Stimulated activated CD4-positive, alpha-beta T cell treated with anti-CD3 and anti-CD28 coated beads, Interleukin-4, amount 100 ng/mL, for 1 hour (primary cell): ENCODE measurements around the gene OR6V1.
"Not testable (repeated sequence)": the region's sequence is repeated elsewhere in the genome, so short reads cannot be mapped to it uniquely, and the experiment has no call there.

ENCODE experiments used
- DNase-seq: peaks from one replicate; pipeline ENCODE4 v3.0.0-alpha.2; 2020

Gene OR6V1

DNA sequence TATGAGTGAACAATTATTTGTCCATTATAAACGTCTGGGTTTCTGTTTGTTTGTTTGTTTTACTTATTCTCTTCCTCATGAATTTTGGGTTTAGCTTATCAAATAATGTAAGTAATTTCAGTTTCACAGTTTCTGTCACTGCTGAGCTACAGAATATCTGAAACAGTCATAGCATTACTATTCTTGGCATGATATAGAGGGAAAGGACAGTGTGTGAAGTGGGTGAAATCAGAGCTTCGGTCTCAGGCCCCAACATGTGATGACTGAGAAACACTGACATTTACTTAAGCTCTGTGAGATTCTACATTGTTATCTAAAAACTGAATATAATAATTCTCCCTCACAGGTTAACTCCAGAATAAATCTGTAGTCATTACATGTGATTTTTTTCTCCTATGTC is 8.8 kb upstream of the OR6V1 start:
- DNase-seq = no peak

DNA sequence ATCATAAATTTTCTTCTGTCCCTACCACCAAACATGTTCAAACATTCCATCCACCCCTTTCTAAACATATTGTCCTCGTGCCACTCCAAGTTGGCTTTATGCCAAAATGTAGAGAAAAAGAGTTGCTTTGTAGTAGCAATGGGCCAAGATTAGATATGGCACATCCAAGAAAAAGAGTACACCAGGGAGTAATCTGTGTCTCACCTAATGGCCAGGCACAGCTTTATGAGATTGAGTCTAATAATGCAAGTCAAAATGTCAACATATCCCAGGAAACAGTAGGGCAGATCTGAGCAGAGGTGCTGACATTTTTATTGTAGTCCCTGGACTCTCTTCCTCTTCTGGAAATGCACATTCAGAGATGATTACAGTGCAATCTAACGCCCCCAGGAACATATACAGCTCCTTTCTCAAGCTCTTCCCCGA is 5.7 kb upstream of the OR6V1 start:
- DNase-seq = no peak

DNA sequence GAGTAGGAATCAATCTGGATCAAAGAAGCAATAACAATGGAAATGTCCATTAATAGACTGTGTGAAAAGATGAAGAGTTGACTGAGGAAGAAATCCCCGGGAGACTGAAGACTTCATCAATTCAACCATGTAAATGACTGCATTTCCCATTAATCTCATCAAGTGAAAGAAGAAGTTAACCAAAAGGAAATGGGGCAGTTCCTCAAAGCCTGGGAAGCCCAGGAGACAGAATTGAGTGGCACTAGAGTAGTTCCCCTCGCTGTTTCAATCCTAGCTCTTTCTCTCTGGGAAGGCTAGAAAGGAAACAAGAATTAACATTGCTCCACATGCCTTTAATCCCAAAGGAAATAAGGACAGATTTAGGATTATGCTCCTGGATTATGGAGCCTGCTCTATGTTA is 4.8 kb upstream of the OR6V1 start:
- no peak for DNase-seq

DNA sequence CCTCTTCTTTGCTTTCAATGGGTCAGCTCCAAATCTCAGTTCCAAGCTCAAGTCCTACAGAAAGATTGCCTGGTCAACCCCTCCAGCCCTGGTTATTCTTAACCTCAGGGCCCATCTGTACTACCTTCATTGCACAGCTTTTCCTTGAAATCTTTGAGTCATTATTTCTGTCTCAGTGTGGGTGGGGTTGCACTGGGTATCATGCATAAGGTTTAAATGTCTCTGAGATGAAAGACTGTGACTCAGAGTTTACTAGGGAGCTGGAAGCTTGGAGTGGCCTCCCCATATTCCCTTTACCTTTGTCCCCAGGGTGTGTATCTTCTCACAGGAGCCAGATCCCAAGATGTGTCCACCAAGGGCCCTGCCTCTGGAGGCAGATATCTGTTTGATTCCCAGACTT is 3.3 kb upstream of the OR6V1 start:
- DNase-seq = no peak

DNA sequence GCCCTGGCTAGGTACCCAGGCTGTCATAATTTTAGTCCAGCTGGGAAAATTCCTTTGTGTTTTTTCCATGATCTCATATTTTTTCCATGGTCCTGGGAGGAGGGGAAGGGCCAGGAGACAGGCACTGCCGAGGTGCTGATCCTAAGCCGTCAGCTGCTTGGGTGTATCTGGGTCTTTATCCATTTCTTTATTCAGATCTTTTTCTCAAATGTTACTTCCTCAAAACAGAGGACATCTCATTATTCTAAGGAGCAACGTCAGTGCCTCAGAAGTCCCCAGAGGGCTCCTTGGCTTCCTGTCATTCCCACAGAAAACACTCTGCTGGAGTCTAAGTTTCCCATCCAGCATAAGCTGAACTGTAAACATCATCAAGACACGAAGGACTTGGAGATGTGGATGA is 2.8 kb upstream of the OR6V1 start:
- DNase-seq = no peak

DNA sequence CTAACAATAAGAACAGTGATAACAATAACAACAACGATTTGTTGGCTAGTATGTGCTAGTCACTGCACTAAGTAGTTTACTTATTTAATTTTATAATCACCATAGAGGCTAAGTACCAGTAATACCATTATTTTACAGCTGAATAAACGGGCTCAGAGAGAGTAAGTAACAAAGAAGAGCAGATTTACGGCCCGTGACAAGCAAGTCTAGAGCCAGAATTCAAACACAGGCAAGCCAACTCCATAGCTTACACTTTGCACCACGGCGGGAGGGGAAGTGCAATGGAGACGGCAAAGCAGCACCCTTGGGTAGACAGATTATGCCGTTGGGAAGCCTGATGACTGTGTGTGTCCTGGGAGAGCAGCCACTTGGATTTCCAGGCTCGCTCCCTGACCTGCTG is 1.2 kb upstream of the OR6V1 start:
- no peak for DNase-seq

DNA sequence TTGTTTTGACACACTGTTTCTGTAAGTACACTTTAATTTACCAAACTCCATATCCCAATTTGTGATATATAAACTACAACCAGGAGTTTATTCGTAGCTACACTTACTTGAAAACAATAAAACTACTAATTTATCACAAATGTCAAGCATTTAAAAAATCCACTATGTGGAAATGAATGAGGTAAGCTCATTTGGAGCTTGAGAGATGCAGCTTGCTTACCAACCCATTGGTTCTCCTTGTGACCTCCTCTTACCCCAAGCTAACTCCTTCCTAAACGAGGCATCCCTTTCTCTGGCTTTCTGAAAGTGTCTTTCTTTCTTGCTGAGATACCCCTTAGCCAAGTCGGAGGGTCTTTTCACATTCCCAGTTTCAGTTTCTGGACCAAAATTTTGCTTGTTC is 2.5 kb downstream of the OR6V1 start:
- no peak for DNase-seq

DNA sequence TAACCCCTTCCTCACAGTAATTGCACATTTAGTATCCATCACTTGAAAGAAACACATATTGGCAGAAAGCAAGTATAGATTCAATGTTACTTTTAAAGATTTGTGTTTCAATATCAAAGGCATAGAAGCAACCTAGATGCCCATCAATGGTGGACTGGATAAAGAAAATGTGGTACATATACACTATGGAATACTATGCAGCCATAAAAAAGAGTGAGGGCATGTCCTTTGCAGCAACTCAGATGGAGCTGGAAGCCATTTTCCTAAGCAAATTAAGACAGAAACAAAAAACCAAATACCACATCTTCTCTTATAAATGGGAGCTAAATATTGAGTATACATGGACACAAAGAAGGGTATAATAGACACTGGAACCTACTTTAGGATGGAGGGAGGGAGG is 3.6 kb downstream of the OR6V1 start:
- no peak for DNase-seq

DNA sequence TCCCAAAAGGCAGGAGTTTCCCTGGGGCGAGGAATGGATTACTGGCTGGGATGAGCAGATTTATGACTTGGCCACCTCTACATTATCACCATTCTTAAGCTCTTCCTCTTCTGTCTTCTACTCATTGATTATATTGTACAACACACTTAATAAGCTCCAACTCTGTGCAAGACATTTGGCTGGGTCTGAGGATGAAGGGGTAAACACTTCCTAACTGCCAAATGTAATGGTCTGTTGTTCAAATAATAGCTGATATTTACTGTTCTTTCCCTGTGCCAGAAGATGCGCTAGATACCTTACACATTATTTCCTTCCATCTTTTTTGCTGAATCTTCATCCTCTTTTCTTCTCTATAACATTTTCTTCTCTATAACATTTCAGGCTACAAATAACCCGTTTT is 11.6 kb downstream of the OR6V1 start:
- no peak for DNase-seq

DNA sequence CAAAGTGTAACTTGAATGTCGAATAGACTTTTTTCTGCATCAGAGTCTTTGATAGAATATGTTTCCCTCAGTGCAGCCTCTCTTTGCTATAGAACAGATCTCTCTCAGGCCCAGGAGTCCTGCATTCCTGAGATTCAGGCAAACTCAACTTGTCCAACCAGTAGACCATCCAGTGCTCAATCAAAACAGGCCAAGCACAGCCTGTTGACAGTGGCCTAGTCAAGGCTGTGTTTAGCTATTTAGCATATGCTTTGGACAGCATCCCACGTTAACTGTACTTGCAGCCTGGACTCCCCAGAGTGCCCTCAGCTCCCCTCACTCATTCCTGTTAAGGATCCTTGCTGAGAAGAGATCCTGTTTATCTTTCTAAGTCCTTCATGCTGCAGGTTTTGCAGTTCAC is 16.3 kb downstream of the OR6V1 start:
- no peak for DNase-seq

DNA sequence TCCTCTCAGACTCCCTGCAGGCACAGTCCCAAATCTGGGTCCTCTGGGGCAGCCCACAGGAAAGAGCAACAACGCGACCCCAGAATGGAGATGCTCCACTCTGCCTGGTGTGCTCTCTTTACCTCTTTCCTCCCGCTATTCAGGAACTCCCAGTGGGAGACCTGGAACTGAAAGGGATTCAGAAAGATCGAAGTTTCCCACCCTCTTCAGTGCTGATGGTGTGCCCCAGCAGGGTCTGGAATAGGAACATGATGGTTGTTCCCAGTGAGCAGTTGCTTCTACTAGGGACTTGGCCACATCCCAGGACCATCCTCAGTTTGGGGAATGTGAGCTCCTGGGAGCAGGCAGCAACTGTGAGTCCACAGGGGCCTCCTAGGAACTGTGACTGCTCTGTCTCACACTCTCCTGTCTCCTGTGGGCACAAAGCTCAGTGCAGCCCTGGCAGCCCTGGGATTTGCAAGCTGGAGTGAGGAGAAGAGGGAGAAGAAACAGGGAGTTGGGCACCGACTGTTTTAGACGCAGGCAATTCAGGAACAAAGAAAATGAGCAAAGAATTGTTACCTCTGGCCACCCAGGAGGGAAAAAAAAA is 17.9 kb downstream of the OR6V1 start:
- no peak for DNase-seq

DNA sequence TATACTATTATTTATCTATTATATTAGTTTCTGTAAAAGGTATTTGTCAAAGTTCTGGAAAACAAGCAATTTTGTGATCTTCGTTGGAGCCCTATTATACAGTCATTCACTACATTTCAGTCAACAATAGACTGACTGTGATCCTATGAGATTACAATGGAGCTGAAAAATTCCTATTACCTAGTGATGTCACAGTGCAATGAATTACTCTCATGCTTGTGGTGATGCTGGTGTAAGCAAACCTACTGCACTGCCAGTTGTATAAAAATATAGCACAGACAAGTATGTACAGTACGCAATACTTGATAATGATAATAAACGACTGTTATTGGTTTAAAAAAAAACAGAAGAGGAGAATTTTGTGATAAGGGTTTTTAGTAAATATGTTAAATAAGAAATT is 21.4 kb downstream of the OR6V1 start:
- no peak for DNase-seq

DNA sequence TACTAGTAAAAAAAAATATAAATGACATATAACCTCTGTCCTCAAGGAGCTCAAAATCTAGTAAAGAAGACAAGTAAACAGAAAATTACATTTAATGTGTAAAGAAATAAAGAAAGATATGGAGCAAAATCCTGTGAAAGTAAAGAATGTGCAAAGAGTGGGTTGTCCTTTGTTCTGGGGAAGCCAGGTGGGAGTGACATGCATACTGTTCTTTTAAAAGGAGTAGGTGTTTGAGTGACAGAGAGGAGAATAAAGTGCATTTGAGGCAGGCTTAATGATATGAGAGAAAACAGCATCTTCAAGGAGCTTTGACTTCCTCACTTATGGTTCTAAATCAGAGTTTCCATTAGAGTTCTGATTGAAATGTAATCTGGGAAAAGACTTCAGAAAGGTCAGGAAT is 22.0 kb downstream of the OR6V1 start:
- no peak for DNase-seq

DNA sequence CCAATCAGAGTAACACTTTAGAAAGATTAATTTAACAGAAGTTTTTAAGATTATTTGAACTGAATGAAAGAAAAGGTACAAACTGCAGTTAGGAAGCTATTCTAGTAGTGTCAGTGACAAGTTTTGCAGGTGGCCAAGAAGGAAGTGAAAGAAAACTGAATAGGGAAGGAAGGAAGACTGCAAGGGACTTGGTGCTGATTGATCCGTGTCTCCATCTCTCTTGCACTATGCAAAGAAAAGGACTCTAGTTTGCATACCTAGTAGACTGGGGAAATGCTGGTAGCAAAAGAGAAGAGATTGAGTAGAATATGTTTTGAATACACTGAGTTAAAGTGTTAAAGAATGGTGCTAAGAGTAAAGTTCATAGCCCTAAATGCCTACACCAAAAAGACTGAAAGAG is 33.0 kb downstream of the OR6V1 start:
- DNase-seq = no peak

DNA sequence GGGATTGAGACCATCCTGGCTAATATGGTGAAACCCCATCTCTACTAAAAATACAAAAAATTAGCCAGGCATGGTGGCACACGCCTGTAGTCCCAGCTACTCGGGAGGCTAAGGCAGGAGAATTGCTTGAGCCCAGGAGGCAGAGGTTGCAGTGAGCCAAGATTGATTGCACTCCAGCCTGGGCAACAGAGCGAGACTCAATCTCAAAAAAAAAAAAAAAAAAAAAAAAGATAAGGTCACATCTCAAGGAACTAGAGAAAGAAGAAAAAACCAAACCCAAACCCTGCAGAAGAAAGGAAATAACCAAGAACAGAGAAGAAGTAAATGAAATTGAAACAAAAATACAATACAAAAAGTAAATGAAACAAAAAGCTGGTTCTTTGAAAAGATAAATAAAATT is 33.5 kb downstream of the OR6V1 start:
- not testable (repeated sequence) for DNase-seq

DNA sequence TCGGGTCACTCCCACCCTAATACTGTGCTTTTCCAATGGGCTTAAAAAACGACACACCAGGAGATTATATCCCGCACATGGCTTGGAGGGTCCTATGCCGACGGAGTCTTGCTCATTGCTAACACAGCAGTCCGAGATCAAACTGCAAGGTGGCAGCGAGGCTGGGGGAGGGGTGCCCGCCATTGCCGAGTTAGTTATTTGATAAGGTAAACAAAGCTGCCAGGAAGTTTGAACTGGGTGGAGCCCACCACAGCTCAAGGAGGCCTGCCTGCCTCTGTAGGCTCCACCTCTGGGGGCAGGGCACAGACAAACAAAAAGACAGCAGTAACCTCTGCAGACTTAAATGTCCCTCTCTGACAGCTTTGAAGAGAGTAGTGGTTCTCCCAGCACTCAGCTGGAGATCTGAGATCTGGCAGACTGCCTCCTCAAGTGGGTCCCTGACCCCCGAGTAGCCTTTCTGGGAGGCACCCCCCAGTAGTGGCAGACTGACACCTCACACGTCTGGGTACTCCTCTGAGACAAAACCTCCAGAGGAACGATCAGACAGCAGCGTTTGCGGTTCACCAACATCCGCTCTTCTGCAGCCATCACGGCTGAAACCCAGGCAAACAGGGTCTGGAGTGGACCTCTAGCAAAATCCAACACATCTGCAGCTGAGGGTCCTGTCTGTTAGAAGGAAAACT is 36.5 kb downstream of the OR6V1 start:
- DNase-seq = not testable (repeated sequence)

DNA sequence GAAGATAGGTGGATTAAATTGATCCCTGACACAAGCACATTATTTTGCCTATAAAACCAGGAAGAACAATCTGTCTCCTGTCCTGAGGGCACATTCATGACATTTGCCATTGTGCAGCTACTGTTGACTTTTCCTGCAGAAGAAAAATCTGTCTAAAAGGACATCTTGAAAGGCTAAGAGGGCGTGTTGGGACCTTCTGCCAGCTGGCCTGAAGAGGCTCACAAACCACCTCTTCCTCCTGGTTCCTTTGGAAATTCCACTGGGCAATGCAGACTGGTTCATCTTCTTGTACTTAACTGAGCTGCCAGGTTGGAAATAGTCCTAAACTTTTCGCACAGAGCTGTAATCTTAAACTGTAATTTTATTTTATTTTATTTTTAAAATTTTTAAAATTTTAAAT is 44.0 kb downstream of the OR6V1 start:
- DNase-seq = no peak

DNA sequence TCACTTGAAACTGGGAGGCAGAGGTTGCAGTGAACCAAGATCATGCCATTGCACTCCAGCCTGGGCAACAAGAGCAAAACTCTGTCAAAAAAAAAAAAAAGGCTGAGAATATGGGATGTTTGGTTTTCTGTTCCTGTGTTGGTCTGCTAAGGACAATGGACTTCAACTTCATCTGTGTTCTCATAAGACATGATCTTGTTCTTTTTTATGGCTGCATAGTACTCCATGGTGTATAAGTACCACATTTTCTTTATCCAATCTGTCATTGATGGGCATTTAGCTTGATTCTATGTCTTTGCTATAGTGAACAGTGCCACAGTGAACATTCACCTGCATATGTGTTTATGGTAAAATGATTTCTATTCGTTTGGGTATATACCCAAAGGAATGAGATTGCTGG is 47.4 kb downstream of the OR6V1 start:
- not testable (repeated sequence) for DNase-seq
